ENCODE data around the gene ERBB4.
"Not testable (repeated sequence)": the region's sequence is repeated elsewhere in the genome, so short reads cannot be mapped to it uniquely, and the experiment has no call there.

Gene ERBB4

DNA sequence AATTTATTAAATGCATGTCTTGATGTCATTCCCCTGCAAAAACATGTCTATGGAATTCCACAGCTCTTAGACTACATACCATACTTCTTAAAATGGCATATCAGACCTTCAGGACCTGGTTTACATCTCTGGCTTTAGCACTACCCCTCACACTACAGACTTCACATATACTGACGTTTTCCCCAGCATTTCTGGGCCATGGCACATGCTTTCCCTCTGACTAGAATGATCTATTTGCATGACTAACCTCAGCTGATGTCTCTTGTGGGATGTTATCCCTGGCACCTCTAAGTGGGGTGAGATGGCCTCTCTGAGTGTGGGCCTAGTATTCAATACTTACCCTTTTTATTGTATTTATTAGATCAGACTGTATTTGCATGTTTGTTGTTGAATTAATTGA lies 381.6 kb downstream of the ERBB4 start:
- in situ Hi-C loops (cut with MboI; ENCODE audit: low sequenced_read_pairs) = no loop called here

DNA sequence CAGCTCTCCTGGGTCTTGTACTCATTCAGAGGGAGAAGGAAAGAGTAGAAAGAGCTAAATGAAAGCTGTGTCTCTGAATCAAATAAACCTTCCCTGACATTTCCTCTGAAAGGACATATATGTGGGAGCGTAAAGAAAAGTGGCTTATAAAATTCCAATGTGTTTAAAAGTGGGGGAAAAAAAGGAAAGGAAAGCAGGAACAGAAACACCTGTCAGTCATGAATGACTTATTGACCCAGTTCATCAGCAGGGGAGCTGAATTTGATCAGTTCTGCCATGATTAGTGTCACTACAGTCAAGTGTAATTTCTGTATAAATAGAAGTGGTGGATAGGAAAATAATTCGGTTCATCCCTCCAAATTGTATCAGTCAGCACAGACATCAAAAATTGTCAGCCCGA lies 382.5 kb downstream of the ERBB4 start:
- in situ Hi-C loops (cut with MboI; ENCODE audit: low sequenced_read_pairs) = no loop called here

DNA sequence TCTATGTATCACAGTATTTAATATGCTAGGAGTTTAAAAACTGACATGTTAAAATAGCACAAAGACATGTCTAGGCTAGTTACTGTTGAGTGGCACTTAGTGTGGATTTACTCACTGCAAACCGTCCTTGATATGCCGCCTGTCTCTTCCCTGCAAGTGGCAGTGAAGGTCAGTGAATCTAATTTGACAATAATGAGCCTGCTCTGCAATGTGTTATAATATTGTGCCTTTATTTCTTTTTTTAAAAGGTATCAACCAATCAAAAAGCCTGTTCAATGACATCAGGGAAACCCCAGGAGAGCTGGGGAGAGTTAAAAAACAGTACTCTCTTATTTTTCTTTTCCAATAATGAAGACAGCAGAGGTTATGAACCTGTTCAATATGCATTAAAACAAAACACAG lies 384.1 kb downstream of the ERBB4 start:
- in situ Hi-C loops (cut with MboI; ENCODE audit: low sequenced_read_pairs) = no loop called here

DNA sequence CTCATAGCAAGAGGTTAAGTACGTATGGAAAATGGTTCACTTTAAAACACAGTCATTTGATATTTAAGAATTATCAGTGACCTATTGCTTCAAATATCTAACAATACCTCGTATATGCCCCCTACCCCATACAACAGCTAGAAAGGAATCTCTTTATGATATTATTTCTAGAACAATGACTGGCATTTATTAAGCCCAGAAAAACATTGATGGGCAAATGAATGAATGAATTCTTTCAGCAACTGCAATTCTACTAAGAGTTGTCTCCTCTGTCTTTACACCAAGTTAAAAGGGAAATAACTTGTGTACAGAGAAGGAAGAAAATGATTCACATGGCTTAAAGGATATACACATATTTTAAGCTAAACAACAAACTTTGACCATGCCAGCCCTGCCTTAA lies 384.7 kb downstream of the ERBB4 start:
- in situ Hi-C loops (cut with MboI; ENCODE audit: low sequenced_read_pairs) = no loop called here

DNA sequence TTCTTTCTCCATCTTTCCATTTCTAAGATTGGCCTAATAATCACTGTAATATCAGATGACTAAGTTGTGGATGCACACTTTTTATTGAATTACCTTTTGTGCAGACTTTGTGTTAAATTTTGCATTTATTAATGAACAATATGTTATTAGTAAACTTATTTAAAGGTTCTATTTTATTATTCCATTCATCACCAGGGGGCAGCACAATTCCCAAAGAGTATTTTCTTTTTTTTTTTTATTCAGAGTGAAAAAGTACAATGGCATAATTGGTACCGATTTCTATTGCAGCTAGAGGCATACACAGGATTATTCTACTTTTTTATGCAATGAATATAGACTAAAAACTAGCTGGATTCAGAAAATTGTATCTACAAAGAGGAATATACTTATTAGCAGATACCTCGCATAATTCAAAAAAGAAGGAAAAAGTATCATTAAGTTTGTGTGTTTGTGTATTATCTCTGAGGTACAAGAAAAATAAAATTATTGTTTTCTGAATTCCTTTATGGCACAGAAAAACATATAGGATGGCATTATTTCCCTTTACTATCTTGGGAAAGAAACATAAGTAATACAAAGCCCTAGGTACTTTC lies 390.6 kb downstream of the ERBB4 start:
- in situ Hi-C loops (cut with MboI; ENCODE audit: low sequenced_read_pairs) = no loop called here

DNA sequence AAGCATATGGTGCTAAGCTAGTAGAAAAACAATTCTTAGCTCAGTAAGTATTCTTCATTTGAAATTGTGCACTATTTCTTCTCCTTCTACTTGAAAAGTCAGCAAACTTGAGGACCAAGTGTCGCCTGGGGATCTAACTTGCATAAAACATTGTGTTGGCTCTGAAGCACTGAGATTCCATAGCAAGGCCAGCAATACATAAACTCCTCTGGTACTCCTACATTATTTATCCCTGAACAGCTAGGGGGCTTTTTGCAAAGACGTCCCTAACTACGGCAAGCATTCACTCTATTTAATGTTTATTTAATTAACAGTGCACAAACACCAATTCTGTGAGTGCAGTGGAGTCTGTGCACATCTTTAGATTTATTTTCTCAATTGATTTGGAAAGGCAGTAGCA lies 392.2 kb downstream of the ERBB4 start:
- in situ Hi-C loops (cut with MboI; ENCODE audit: low sequenced_read_pairs) = no loop called here

DNA sequence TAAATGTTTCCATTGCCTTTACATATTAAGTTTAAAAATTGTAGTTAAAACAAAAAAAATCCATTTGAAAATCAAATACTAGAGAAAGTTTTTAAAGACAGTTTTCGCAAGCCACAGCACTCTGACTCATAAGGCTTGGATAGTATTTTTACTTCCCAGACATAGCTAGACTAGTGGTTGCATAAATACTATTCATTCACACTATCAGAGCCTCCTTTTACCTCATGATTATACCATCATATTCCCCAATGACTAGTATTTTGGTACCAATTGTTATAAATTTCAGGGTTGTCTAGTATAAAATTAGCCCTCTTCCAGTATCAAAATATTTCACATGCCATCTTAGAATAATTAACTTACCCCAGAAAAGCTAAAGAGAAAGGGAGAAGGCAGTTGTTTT lies 393.5 kb downstream of the ERBB4 start:
- in situ Hi-C loops (cut with MboI; ENCODE audit: low sequenced_read_pairs) = no loop called here

DNA sequence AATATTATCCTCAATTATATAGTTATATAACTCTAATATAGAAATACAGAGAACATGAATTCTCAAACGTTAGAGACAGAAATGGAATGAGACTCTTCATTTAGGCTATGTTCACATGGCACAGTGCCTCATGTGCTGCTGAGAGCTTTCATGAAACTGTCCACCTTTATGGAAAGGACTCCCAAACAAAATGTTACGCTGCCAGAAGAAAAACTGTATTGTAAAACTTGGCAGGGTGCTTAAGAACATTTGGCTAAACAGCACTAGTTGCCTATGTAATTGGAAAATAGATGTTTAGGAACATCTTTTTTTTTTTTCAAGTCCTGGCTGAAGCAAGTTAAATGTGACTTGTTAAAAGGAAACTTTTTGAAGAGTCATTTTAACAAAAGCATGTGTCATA lies 396.0 kb downstream of the ERBB4 start:
- in situ Hi-C loops (cut with MboI; ENCODE audit: low sequenced_read_pairs) = no loop called here

DNA sequence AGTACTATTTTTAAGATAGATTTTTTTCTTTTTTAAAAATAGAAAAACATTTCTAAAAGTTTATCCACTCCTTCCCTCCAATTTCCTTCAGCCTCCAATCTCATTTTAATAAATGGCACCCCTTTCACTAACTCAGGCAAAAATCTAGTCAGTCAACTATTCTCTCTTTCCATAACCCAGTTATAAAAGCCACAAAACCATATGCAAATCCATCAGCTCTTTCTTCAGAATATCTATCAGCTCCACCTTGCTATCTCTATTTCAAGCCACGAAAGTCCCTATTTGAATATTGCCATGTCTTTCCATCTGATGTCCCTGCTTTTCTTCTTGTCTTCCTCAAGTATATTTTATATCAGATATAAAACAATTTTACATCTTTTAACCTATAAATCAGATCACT lies 397.1 kb downstream of the ERBB4 start:
- in situ Hi-C loops (cut with MboI; ENCODE audit: low sequenced_read_pairs) = no loop called here

DNA sequence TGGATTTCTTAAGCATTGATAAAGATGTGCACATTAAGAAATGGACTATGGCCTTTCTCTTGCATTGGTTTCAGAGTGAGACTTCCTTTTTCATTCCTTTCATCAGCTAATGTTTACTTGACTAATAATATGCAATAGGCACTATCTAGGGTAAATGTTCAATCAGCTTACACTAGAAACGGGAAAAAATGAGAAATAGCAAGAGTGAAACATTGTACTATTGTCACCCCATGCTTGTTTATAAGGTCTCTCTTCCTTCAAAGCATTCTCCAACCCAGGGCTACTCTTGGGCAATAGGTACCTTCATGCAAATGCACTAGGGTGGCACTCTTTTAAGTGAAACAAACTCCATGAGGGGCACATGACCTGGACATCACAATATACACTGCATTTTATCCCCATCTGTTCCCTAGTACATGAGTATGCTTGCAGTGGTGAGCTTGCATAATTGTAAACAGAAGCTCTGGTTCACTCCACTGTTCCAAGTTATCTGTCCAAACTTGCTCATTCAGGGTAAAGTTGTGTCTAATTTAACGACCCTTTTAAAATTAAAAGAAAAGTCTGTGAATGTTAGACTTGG lies 402.3 kb downstream of the ERBB4 start:
- in situ Hi-C loops (cut with MboI; ENCODE audit: low sequenced_read_pairs) = no loop called here

DNA sequence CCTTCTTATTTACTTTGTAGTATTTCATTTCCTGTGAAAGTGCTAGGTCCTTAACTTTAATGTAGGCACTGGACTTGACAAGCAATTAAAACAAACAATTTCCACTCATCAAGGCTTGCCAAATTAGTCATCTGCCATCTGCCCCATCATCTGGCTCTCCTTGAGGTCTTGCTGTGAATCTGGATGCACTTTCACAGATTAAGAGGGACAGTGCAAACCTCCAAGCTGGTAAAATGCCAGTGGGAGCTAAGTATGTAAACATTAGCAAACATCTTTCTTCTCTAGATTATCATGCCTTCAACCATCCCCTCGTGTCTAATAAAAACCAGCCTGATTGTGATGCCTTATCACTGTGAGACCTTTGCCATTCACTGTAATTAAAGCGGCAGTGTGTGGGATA lies 402.9 kb downstream of the ERBB4 start:
- in situ Hi-C loops (cut with MboI; ENCODE audit: low sequenced_read_pairs) = no loop called here

DNA sequence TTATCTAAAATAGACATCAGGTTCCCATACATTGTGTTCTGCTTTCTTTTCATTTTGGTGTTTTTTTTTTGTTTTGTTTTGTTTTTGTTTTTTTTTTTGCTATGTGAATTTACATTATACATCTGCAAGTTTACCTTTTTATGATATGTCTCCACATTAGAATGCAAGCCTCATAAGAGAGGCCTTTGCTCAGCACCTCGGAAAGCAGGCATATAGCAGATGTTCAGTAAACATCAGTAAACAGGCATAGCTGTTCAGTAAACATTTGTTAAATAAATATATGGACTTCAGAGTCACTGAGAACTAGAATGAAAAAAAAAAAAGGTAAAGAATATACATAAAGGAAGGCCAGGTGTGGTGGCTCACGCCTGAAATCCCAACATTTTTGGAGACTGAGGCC lies 405.3 kb downstream of the ERBB4 start:
- in situ Hi-C loops (cut with MboI; ENCODE audit: low sequenced_read_pairs) = no loop called here

DNA sequence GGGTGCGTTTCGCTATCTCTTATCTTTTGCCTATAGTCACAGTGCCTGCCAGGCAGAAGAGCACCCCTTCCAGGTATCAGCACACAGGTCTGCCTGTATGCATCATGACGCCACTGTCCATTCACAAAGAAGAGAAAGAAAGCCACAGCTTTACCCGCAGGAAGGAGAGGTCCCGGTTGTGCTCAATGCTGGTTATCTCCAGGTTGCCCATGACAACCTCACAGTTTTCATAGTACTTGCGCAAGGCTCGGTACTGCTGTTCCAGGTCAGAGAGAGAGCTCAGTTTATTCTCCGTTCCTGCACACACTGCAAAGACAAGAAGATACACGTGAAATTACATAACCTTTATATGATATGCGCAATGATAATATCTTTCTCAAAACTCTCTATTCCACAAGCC lies 414.0 kb downstream of the ERBB4 start:
- in situ Hi-C loops (cut with MboI; ENCODE audit: low sequenced_read_pairs) = no loop called here

DNA sequence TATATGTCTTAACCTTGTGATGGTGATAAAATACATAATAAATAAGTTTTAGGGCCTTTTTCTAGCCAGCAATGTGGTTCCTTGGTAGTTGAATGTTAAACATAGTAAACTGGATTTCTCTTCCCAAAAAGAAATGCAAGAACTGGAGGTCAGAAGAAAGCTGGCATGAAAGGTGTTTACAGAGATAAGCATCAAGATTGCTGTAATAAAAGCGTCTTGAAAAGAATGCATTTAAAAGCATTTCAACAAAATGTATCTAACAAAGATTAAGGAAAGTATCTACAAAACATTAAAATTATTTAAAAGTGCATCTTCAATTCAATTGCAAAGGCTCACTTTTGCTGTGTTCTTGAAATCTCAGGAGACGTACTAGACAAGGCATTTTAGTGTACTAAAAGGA lies 419.0 kb downstream of the ERBB4 start:
- in situ Hi-C loops (cut with MboI; ENCODE audit: low sequenced_read_pairs) = no loop called here

DNA sequence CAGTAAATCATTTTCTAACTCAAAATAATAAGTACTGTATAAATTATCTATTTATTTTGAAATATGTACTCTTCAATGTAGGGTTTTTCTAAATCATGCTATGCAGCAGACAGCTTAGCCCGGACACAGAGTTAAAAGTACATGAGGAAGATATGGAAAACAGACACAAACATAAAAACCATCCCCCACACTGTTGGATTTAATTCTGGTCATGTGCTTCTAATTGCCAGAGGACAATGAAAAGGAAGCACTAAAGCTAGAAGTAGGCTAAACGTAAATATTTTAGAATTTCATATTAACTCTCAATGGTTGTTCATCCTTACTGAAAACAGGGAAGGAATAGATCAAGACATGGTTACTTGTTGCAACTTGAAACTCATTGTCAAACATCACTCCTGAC lies 420.7 kb downstream of the ERBB4 start:
- in situ Hi-C loops (cut with MboI; ENCODE audit: low sequenced_read_pairs) = no loop called here

DNA sequence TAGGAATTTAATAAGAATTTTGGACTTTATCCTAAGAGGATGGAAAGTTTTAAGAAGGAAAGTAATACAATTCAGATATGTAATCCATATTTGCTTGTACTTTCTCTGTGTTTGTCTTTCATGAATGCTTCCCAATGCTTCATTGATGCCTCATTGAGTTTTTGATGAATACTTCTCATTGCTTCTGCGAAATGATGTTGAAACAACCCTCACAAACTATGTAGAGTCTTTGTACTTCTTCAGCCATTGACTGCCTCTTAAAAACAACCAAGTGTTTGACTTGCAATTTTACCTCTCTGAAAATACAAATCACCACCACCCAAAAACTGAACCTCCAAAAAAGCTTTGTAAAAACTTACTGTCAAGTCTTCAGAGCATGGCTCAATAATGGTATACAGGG lies 424.1 kb downstream of the ERBB4 start:
- in situ Hi-C loops (cut with MboI; ENCODE audit: low sequenced_read_pairs) = no loop called here

DNA sequence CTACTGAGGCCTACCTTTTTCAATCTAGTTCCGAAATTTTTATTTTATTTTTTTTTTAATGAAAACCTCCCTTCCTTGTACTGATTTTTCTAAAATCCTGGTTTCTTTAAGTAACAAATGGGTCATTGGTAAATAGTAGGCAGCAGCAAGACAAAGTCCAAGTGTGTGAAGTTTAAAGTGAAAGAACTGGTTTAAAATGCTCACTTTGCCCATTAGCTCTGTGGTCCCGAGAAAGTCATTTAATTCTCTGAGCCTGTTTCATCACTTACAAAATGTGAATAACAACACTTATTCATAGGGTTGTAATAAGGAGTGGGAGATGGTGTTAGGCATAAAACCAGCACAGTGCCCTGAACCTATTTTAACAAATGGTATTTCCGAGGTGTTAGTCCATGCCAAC lies 426.2 kb downstream of the ERBB4 start:
- in situ Hi-C loops (cut with MboI; ENCODE audit: low sequenced_read_pairs) = no loop called here

DNA sequence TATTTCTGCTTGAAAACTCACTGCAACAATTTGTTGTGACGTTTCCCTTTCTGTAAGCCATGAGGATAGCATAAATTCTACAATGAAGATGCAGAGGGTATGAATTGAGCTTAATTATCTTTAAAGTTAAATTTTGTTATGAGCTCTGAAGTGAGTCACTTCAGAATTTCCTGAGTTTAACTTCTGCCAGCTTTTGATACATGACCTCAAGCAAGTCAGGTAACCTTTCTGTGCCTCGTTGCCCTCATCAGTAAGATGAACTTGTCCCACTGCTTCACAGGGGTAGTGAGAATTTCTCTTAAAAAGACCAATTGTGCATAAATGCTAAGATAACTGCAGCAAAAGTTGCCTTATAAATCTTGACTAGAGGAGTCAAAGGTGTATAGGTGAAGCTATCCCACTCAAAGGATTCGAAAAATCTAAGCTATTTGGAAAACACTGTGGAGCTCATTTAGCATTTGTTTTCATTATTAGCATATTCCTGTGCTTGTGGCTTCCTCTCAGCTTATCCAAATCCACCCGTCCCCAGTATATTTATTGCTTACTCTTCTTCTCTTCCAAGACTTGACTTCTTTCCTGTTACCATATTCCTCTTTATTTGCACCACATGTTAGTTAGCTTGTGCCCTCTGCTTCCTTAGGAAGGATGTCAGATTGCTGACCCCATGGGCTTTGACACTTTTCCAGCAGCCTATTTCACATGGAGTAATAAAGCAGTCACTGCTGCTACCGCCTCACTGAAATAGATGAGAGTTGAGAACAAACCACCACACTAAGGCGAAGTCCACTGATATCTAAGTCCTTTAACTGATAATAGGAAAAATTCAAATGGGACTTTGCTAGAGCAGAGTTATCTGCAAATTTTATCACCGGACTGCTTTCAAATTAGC lies 428.6 kb downstream of the ERBB4 start:
- in situ Hi-C loops (cut with MboI; ENCODE audit: low sequenced_read_pairs) = no loop called here

DNA sequence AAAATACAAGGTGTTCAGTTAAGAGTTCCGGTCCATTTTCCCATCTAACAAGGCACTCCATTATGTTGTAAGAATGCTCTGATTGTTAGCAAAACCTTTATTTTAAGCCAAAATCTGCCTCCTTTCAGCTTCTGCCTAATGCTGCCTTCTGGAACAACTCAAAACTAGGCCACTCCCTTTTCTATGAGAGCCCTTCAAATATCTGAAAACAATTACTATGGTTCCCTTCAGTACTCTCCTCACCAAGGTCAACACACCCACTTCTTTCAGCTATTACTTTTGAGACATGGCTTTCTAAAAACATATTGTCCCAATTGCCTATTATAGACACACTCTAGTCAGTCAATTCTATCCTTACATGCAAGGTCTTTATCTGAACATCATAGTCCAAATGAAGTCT lies 429.4 kb downstream of the ERBB4 start:
- in situ Hi-C loops (cut with MboI; ENCODE audit: low sequenced_read_pairs) = no loop called here

DNA sequence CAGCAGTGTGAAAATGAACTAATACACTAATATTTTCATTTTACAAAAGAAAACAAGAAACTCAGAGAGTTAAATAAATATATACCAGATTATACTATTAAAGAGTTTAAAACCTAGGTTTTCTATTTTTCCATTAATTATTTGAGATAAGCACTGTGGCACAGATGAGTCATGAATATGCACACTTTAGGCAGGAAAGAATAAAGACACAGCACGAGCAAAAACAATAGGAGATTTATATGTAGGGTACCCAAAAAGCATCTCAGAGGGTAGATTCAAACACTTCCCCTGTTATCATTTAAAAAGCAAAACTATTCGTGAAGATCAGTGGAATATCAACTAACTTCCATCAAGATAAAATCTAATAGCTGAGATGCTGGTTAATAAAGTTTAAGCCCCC lies 430.6 kb downstream of the ERBB4 start:
- in situ Hi-C loops (cut with MboI; ENCODE audit: low sequenced_read_pairs) = no loop called here

DNA sequence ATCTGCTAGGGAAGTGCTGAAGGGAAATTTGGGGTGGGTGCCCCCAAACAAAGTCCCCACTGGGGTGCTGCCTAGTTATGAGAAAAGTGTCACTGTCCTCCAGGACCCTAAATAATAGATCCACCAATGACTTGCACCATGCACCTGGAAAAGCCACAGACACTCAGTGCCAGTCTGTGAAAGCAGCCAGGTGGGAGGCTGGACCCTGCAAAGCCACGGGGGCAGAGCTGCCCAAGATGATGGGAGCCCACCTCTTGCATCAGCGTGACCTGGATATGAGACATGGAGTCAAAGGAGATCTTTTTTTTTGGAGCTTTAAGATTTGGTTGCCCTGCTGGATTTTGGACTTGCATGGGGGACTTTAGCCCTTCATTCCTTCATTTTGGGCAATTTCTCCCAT lies 431.6 kb downstream of the ERBB4 start:
- in situ Hi-C loops (cut with MboI; ENCODE audit: low sequenced_read_pairs) = no loop called here

DNA sequence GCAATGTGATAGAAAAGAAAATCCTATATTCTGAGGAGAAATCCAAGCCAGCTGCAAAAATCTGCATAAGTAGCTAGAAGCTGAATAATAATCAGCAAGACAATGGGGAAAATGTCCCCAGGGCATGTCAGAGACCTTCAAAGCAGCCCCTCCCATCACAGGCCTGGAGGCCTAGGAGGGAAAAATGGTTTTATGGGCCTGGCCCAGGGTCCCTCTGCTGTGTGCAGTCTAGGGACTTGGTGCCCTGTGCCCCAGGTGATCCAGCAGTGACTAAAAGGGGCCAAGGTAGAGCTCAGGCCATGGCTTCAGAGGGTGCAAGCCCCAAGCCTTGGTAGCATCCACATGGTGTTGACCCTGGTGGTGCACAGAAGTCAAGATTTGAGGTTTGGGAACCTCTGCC lies 432.1 kb downstream of the ERBB4 start:
- in situ Hi-C loops (cut with MboI; ENCODE audit: low sequenced_read_pairs) = not testable (repeated sequence)

Data from HL-60/S4 treated with phorbol 12-myristate 13-acetate at 8.2 ng/mL for 4 days and 3 days (cell line).